WTC11 (cell line): Measurements from ENCODE around the gene SNX13. TPM values are rescaled to one million over a fixed set of nuclear protein-coding genes. Genes with fewer than 3 reads are reported as not detected.

ENCODE experiments used
- ATAC-seq: fragments of 200-7000 bp; cut with Tn5 transposase; 2 replicates; pipeline ENCODE4 v1.10.0; 2021; ENCODE audit warnings: mild to moderate bottlenecking, moderate library complexity
- CTCF ChIA-PET: fragments of 300-600 bp; sonication (Branson Sonifier 250); formaldehyde crosslinking; loops from one replicate; lab custom pipeline; 2021; ENCODE audit warnings: antibody characterized with exemption; lab: Charles Lee
- POLR2A ChIA-PET: fragments of 350-600 bp; sonication (Branson Sonifier 250); formaldehyde crosslinking; loops from one replicate; lab custom pipeline; 2021; ENCODE audit warnings: antibody characterized with exemption; lab: Charles Lee
- DNase-seq: peaks from one replicate; pipeline ENCODE4 v3.0.0; 2021; ENCODE audit warnings: low spot score
- H3K27ac Mint-ChIP-seq: 2 replicates; pipeline ENCODE4 v1.8.0; 2021; ENCODE audit warnings: mixed read lengths
- H3K27me3 Mint-ChIP-seq: 2 replicates; pipeline ENCODE4 v1.8.0; 2021; ENCODE audit warnings: low read depth, mild to moderate bottlenecking, moderate library complexity, mixed read lengths
- H3K36me3 Mint-ChIP-seq: 2 replicates; pipeline ENCODE4 v1.8.0; 2021; ENCODE audit warnings: mixed read lengths
- H3K4me1 Mint-ChIP-seq: 2 replicates; pipeline ENCODE4 v1.8.0; 2022; ENCODE audit warnings: mixed read lengths
- H3K4me3 Mint-ChIP-seq: 2 replicates; pipeline ENCODE4 v1.8.0; 2021; ENCODE audit warnings: mild to moderate bottlenecking, moderate library complexity, mixed read lengths
- H3K9me3 Mint-ChIP-seq: 2 replicates; pipeline ENCODE4 v1.8.0; 2021; ENCODE audit warnings: mixed read lengths
- E2F5 ChIP-seq: sonication (generic); formaldehyde crosslinking; IDR thresholded peaks from 2 replicates; pipeline ENCODE4 v1.8.1; 2022; ENCODE audit warnings: mild to moderate bottlenecking, moderate library complexity, missing genetic modification reagents
- GRHL2 ChIP-seq: fragments of 250-450 bp; sonication (Bioruptor Pico); IDR thresholded peaks from 2 replicates; pipeline ENCODE4 v1.8.0; 2022; ENCODE audit warnings: mild to moderate bottlenecking, moderate library complexity; ENCODE audit not compliant: insufficient replicate concordance, severe bottlenecking
- KAT7 ChIP-seq: sonication (generic); formaldehyde crosslinking; IDR thresholded peaks from 2 replicates; pipeline ENCODE4 v1.8.1; 2023; ENCODE audit warnings: missing genetic modification reagents, mild to moderate bottlenecking, borderline replicate concordance
- NFATC4 ChIP-seq: fragments of 250-450 bp; sonication (Bioruptor Pico); IDR thresholded peaks from 2 replicates; pipeline ENCODE4 v1.9.0; 2021; ENCODE audit warnings: mild to moderate bottlenecking
- NFYB ChIP-seq: sonication (generic); formaldehyde crosslinking; conservative IDR thresholded peaks from 2 replicates; pipeline ENCODE4 v1.8.0; 2022; ENCODE audit warnings: low read depth, missing genetic modification reagents
- NR1H2 ChIP-seq: sonication (generic); formaldehyde crosslinking; IDR thresholded peaks from 2 replicates; pipeline ENCODE4 v1.9.0; 2021; ENCODE audit warnings: mild to moderate bottlenecking, moderate library complexity, missing genetic modification reagents
- NR2C2 ChIP-seq: sonication (generic); formaldehyde crosslinking; IDR thresholded peaks from 2 replicates; pipeline ENCODE4 v1.8.0; 2022; ENCODE audit warnings: mild to moderate bottlenecking, missing genetic modification reagents
- STAT6 ChIP-seq: sonication (generic); formaldehyde crosslinking; conservative IDR thresholded peaks from 2 replicates; pipeline ENCODE4 v1.8.1; 2023; ENCODE audit warnings: mild to moderate bottlenecking, low read depth, missing genetic modification reagents, moderate library complexity
- USF2 ChIP-seq: sonication (generic); formaldehyde crosslinking; IDR thresholded peaks from 2 replicates; pipeline ENCODE4 v1.8.1; 2023; ENCODE audit warnings: mild to moderate bottlenecking, missing genetic modification reagents, moderate library complexity
- ZNF121 ChIP-seq: sonication (generic); formaldehyde crosslinking; IDR thresholded peaks from 2 replicates; pipeline ENCODE4 v1.8.0; 2023; ENCODE audit warnings: missing genetic modification reagents
- ZNF138 ChIP-seq: sonication (generic); formaldehyde crosslinking; conservative IDR thresholded peaks from 2 replicates; pipeline ENCODE4 v1.8.1; 2022; ENCODE audit warnings: mild to moderate bottlenecking, moderate library complexity, missing genetic modification reagents
- ZNF396 ChIP-seq: fragments of 250-450 bp; sonication (Bioruptor Pico); IDR thresholded peaks from 2 replicates; pipeline ENCODE4 v1.8.0; 2021; ENCODE audit warnings: mild to moderate bottlenecking, moderate library complexity, borderline replicate concordance
- ZNF532 ChIP-seq: fragments of 250-450 bp; sonication (Bioruptor Pico); IDR thresholded peaks from 2 replicates; pipeline ENCODE4 v1.9.0; 2021; ENCODE audit warnings: mild to moderate bottlenecking, borderline replicate concordance
- total RNA-seq: library from RNA; stranded (reverse); gene quantifications from 3 replicates; pipeline ENCODE4 v1.2.3, GENCODE V29; 2021
- TF ChIP-seq, protein P1 (sequence below): sonication (generic); formaldehyde crosslinking; IDR thresholded peaks from 2 replicates; pipeline ENCODE4 v1.8.0; 2022; ENCODE audit warnings: mild to moderate bottlenecking, missing genetic modification reagents
- TF ChIP-seq, protein P2 (sequence below): sonication (generic); formaldehyde crosslinking; IDR thresholded peaks from 2 replicates; pipeline ENCODE4 v1.8.1; 2022; ENCODE audit warnings: low read depth, mild to moderate bottlenecking, moderate library complexity, missing genetic modification reagents, borderline replicate concordance

SNX13 gene
- total RNA-seq, 1 experiment from 2014 or later = 27.5 TPM

DNA sequence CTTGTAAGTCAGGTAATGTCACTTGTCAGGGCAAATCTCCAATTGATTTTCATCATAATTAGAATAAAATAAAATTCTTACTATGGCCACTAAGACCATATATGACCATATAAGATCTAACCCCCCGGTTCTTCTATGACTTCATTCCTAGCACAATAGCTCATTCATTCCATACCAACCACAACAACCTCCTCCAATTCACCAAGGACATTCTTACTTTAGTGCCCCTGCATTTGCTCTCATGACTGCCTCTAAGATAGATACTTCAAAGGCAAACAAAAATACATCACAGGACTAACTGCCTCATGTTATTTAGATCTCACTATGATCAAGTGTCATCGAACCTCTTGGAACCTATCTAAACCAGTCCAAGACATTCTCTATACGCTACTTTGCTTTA is 90.8 kb downstream of the SNX13 start:
- Mint-ChIP-seq H3K4me3 (no peak overlapping the region), H3K36me3 (peaks cover 7% of the 10 kb centered on the region), H3K27ac (no peak overlapping the region; the same call in 1 of the 2 replicates), H3K27me3 (no peaks in the 10 kb centered on the region), H3K9me3 (no peaks in the 10 kb centered on the region), H3K4me1 (no peaks in the 10 kb centered on the region)
- CTCF ChIA-PET = interaction anchor here (0.6 kb wide), 1 partner anchor 142 kb away, joined by 4 read pairs; no protein-coding TSS in a partner anchor
- DNase-seq = no peak
- ATAC-seq = no peak
- no peak for TF ChIP-seq USF2 (CRISPR knock-in tag)
- TF ChIP-seq, protein P1, sequence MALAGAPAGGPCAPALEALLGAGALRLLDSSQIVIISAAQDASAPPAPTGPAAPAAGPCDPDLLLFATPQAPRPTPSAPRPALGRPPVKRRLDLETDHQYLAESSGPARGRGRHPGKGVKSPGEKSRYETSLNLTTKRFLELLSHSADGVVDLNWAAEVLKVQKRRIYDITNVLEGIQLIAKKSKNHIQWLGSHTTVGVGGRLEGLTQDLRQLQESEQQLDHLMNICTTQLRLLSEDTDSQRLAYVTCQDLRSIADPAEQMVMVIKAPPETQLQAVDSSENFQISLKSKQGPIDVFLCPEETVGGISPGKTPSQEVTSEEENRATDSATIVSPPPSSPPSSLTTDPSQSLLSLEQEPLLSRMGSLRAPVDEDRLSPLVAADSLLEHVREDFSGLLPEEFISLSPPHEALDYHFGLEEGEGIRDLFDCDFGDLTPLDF (CRISPR knock-in tag) = no peak
- TF ChIP-seq NR1H2 (CRISPR knock-in tag) = no peak
- no peak for TF ChIP-seq E2F5
- TF ChIP-seq NFATC4 (CRISPR knock-in tag) = no peak
- TF ChIP-seq ZNF396 (CRISPR knock-in tag) = no peak
- TF ChIP-seq, protein P2, sequence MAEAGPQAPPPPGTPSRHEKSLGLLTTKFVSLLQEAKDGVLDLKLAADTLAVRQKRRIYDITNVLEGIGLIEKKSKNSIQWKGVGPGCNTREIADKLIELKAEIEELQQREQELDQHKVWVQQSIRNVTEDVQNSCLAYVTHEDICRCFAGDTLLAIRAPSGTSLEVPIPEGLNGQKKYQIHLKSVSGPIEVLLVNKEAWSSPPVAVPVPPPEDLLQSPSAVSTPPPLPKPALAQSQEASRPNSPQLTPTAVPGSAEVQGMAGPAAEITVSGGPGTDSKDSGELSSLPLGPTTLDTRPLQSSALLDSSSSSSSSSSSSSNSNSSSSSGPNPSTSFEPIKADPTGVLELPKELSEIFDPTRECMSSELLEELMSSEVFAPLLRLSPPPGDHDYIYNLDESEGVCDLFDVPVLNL (CRISPR knock-in tag) = no peak
- TF ChIP-seq ZNF138 (CRISPR knock-in tag) = no peak
- TF ChIP-seq GRHL2 = no peak
- TF ChIP-seq ZNF532 = no peak
- no peak for TF ChIP-seq NFYB (CRISPR knock-in tag)
- no peak for TF ChIP-seq ZNF121
- no peak for TF ChIP-seq KAT7 (CRISPR knock-in tag)
- no peak for TF ChIP-seq NR2C2
- TF ChIP-seq STAT6 = no peak
- POLR2A ChIA-PET = no interaction called here
